ENCODE measurements around the gene NPSR1.
"Not testable (repeated sequence)": the region's sequence is repeated elsewhere in the genome, so short reads cannot be mapped to it uniquely, and the experiment has no call there.

The NPSR1 gene

DNA sequence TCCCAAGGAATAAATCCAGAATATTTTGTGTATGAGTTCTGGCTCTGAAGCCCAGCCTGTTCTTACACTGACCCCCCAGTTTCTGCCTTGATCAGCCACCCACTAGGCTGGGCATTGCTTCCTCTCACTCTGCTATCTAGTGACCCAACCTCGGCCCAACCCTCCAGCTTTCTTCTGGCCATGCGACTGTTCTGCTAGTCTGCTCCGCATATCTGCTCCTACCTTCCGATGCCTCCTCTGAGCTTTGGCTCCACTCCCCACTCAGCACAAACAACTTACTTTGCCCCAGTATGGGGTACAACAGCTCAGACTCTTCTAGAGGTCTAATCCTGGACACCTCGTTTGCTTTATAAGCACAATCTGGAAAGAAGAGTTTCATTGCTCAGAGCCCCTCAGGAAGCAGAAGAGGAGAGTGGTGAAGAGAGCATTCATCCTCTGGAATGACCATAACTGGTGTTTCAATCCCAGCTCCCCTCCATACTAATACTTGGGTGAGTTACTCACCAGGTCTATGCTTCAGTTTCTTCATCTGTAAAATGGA lies 99.6 kb downstream of the NPSR1 start:
- no peak for DNase-seq (ENCODE audit: low spot score)

DNA sequence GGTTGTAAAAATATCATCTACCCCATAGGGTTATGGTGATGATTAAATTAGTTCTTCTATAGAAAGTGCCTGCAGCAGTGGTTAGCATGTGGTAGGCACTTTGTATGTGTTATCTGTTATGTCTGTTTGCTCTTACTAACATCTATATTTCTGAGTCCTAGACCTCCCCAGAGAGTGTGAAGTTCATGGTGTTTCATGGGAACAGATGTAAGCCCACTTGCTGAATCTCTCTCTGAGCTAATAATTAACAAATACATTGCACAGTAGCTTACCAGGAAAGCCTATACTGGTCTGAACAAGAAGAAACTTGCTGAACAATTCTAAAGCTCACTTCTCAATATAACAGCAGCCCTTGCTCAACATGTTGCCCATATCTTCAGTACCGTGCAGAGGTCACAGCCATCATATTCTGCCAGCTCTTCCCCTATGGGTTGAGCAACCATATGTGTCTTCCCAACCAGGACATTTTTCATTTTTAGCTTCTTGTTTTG lies 100.1 kb downstream of the NPSR1 start:
- DNase-seq (ENCODE audit: low spot score) = no peak

DNA sequence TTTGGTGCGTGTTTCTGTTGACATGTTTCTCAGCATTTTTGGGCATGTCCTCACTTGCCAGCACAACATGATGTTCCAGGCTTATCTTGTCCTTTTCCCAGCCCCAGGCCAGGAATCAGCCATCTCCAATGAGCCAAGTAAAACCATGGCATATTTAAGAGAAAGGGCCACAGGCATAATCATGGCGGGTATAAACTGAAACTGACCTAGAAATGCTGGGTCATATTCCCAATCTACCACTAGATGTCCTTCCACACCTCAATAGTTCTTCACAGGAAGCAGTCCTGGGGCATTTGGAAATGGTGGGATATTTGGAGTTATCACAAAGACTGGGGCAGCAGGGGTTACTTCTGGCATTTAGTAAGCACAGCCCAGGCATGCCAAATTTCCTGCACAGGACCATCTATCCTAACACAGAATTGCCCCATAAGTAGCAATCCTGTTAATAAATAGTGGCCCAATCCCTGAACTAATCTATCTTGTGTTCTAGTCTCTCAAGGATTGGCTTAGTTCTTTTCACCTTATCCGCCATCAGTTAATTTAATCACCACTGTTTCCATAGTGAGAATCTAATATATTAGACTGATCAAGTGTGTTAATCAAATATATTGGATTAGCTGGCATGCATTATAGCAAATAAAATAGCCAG lies 101.6 kb downstream of the NPSR1 start:
- peak; percentile 64 for DNase-seq (ENCODE audit: low spot score)

DNA sequence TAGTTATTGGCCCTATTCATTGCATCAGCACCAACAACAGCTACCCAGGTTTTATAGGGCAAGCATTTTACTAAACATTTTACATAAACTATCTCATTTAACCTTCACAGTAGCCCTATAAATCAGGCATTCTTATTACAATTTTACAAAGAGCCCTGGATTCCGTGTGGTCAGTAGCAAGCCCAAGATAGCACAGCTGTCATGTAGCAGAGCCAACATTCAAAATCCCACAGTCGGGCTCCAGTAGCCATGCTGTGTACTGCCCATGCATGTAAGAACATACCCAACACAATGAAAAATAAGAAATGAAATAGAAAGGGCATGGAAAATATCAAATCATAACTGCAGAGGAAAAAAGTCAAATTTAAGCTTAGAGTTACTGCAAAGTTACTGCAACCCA lies 102.3 kb downstream of the NPSR1 start:
- no peak for DNase-seq (ENCODE audit: low spot score)

DNA sequence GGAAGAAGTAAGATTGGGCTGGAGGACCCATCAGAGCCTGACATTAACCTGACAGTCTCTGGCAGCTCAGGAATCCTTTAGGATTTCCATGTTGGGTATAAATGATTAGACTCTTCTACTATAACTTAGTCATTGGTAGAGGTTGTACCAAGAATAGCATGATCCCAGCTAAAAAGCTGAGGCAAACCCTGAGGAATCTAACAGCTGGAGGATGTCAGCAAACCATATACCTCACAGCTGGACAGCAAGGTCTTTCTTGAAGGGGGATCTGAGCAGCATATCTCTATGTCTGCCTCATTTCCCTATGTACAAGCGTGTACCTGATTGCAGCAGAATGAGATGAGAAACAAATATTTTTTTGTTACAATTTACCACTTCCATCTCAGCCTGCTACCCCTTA lies 103.2 kb downstream of the NPSR1 start:
- DNase-seq (ENCODE audit: low spot score) = no peak

DNA sequence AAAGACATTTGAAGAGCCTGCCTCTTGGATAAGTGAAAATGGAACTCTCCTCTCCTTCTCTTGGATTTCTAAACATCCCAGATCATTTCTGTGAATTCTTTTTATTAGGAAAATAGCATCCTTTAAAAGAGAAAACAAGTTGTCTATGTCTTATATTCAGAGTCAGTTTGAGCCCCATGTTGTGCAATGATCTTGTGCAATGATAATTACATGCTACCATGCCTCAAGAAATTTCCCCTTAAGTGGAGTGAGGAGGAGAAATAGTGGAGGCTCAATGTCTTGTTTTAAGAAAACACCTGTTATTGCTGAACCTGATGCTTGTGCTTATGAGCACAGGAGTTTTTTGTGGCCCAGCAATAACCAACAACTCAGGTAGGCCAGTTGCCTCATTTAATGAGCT lies 103.6 kb downstream of the NPSR1 start:
- no peak for DNase-seq (ENCODE audit: low spot score)

DNA sequence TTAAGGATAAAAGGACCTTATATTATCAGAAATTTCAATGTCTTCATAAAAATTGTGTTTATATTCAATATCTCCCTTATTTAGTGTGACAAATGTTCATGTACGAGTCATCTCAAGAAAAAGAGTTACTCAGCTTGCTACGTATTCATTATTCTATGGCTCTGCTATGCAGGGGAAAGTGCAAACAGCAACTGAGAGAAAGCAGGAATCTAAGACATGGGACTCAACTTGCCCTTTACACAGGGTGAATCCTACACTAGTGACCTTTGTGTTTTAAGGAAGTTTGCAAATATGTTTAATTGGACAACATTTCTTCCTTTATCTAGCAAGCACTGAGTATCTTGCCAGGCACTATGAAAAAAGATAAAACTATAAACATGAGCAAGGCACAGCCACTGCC lies 104.7 kb downstream of the NPSR1 start:
- no peak for DNase-seq (ENCODE audit: low spot score)

DNA sequence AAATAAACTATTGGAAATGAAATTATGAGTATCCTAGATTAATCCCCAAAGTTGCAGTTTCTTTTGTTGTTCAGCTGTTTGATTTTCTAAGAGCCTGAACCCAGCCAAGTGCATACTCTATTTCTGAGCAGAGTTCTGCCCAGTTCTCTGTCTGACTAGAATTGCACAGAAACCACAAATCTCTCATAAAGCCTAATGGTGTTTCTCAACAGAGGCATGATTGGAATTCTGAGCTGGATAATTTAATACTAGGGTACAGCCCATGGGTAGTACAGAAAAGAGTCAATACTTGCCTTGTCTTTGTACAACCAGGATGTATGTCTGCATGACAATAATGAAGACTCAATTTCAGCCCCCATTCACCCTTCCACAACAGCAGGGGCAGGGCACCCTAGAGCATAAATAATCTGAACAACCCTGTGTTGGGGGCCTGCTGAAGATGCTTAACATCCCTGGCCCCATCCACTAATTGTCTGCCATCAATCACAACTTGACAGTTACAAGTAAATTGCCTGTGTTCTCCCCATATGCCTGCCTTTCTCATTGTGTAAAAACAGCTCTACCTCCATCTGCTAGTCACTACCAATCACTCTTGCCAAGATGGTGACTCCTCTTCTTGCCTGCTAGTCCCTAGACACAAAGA lies 114.4 kb downstream of the NPSR1 start:
- no peak for DNase-seq (ENCODE audit: low spot score)

DNA sequence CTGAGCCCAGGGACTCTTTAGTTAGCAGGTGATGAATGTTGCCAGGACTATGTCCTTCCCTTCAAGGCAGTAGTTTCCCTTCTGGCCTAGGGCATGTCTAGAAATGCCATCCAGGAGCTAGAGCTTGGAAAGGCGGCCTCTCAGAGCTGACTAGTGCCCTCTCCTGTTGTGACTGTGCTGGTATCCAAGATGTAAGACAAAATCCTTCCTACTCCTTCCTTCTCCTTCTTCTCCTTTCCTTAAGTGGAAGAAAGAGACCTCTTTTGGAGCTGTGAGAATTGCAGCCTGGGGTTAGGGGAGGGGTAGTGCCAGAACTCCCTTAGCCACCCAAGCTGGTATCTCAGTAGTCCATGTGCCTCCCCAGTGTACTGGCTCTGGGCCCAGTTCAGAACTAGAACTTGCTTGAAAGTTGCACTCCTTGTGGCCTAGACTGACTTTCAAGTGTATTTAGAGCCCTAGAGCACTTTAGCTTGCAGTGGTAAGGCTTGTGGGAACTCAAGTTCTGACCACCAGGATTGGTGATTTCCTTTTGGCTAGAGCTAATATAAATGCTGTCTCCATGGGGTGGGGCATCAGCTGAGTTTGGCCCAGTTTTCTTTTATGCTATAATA lies 118.8 kb downstream of the NPSR1 start:
- no peak for DNase-seq (ENCODE audit: low spot score)

DNA sequence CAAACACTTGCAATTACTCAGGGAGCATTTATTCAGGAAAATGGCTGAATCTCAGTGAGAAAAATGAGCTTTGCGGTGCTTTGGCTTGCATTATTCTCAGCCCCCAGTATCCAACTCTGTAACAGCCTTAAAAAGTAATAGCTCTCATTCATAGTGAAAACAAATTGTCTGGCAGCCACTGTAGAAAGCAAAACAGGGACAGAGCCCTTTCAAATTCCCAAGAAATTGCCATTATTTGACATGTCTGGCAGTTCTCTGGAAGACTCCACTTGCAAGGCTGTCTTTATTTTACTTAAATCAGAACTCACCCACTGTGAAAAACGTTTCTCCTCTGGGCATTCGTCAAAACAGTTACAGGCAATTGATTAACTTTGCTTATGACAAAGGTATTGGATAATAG lies 122.5 kb downstream of the NPSR1 start:
- DNase-seq (ENCODE audit: low spot score) = no peak

DNA sequence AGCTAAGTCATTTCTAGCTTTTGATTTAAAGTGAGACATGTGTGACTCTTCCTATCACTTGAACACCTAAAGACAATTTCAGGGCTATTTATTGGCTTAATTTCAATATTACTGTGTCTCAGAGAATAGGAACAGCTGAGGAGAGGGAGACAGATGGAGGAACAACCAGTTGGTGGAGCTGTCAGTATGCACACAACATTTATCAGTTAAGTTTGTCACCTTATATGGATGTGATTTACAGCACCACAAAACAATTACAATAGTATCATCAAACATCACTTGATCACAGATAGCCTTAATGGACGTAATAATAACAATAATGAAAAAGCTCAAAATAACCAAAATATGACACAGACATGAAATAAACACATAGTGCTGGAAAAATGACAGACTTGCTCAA lies 129.6 kb downstream of the NPSR1 start:
- DNase-seq (ENCODE audit: low spot score) = no peak

DNA sequence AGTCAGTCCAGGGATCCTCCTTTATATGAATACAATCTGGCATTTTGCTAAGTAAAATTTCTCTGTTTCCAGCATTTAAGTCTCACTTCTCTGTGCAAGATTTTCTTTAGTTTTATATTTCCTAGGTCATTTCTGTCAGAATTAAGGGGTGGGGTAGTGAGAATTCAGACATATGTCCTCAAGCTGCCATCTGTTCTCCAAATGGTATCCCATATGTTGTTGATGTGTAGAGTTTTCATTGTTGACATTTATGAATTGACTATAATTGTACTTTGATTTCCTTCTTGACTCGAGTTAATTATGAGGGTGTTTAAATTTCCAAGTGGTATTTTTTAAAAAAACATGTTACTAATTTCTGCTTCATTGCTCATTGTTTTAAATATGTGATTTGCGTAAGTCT lies 148.8 kb downstream of the NPSR1 start:
- no peak for DNase-seq (ENCODE audit: low spot score)

DNA sequence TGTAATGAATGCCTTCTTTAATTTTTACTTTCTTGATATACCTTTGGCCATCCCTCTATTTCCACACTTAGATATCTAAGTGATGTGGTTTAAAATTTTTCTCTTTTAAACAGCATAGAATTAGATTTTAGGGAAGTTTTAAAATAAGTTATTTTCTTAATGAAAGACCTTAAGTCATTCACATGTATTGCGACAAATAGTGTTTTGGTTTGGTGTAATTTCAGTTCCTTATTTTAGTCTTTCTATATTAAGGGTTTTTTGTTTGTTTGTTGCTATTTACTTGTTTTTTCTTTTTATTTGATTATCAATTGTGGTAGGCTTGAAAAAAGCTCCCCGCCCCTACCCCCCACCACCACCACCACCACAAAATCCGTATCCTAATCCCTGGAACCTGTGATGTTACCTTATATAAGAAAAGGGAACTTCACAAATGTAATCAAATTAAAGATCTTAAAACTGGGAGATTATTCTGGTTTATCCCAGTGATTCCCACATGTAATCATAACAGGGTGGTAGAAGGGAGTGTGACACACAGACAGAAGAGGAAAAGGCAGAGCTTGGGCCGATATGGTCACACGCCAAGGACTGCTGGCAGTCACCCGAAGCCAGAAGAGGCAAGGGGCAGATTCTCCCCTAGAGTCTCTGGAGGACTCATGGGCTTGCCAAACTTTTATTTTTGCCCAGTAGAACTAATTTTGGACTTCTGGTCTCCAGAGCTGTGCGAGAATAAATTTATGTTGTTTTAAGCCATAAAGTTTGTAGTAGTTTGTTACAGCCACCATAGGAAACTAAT lies 149.7 kb downstream of the NPSR1 start:
- DNase-seq (ENCODE audit: low spot score) = no peak

DNA sequence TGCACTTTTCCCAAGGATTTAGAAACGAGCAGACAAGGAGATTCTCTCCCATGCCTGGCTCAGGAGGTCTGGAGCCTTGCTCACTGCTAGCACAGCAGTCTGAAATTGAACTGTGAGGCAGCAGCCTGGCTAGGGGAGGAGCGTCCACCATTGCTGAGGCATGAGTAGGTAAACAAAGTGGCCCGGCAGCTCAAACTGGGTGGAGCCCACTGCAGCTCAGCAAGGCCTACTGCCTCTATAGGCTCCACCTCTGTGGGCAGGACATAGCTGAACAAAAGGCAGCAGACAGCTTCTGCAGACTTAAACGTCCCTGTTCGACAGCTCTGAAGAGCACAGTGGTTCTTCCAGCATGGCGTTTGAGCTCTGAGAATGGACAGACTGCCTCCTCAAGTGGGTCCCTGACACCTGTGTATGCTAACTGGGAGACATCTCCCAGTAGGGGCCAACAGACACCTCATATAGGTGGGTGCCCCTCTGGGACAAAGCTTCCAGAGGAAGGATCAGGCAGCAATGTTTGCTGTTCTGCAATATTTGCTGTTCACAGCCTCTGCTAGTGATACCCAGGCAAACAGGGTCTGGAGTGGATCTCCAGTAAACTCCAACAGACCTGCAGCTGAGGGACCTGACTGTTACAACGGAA lies 156.3 kb downstream of the NPSR1 start:
- DNase-seq (ENCODE audit: low spot score) = not testable (repeated sequence)

DNA sequence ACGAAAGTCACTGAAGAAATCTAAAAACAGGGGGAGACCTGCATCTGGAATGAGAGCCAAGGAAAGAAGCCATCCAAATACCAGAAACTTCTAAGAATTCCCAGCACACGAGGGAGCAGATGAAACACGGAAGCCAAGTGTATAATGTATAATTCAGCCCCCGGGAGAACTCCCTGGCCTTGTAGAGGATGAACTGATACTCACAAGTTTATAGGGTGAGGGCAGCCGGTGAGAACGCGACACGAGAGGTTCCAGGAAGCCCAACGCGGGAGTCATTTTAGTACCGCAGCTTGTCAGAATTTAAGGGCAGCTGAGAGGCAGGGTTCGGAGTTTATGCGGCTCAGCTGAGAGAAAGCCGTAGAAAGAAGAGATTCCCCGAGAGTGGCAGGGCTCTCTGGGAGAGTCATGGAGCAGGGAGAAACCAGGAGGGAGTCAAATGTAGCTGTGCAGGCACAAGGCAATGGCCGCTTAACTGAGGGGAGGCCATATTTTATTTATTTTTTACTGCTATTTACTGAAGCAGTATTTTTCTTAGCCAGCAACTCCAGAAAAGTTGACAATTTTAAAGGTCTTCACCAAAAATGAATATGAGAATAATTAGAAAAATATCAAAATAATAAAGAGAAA lies 164.0 kb downstream of the NPSR1 start:
- no peak for DNase-seq (ENCODE audit: low spot score)

DNA sequence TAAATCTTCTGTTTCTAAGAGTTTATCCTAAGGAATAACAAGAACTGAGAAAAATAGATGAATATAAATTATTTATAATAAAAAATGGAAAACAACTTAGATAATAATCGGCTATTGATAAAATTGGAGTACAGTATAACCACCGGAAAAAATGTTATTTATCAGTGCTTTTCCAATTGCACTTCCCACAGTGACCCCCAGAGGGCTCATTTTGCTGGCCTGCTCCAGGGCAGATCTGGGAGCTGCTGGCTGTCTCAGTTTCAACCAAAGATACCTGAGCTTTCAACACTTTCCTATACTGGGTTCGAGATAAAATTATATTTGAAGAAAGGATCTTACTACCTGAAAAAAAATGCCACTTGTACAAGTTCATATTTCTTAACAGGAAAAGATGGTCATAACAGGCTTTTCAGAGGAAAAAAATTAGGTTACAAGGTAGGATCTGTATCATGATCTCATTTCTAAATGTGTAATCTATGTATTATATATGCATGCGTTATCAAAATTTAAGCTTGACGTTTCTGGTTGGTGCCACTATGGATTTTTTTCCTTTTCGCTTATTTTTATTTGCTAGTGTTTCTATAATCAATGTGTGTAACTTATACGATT lies 165.7 kb downstream of the NPSR1 start:
- peak; percentile 79 for DNase-seq (ENCODE audit: low spot score)

DNA sequence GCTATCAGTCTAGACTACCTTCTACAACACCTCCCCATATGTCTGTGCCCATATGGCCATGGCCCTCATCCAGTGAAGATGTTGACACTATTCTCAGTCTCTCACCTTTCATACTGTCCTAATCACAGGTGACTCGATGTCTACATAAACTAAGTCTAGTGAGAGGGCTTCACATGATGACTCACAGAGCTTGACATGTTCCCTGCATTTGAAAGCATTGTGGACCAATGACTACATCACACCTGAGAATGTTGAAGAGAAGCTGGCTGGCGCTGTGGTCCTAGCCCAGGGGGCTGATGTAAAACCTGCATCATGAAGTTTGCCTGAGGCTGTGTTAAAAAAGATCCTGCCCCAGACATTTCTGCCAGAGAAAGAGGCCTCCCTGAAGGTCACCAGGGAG lies 167.2 kb downstream of the NPSR1 start:
- DNase-seq (ENCODE audit: low spot score) = no peak

DNA sequence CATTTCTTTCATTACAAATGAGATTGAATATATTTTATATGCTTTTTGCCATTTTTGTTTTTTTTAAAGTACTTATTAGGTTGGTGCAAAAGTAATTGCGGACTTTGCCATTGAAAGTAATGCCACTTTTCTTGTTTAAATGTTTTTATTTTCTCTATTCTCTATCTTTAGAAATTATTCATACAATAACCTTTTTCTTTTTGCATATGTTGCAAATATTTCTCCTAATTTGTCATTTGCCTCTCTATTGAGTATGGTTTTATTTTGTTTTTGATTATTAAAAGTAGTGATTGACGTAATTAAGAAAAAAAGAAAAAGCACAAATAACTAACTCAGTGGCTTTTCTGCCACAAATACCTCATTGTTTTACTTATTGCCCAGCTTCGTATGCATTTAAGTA lies 172.4 kb downstream of the NPSR1 start:
- no peak for DNase-seq (ENCODE audit: low spot score)

DNA sequence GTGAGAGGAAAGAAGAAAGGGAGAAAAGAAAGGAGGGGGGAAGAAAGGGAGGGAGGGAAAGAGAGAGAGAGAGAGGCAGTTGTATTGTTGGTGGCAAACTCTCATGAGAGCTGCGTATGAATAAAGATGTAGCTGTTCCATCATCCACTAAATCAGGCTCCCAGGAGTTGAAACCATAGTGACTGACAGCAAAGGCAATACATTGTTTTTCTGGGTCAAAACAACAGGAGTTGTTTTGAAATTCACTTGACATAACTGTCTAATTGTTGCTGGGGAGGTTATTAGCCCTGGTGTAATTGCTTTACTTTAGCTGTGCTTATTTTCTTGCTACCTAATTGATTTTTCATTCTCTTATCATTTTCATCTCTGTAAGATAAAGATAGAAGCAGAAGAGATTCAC lies 173.4 kb downstream of the NPSR1 start:
- no peak for DNase-seq (ENCODE audit: low spot score)

DNA sequence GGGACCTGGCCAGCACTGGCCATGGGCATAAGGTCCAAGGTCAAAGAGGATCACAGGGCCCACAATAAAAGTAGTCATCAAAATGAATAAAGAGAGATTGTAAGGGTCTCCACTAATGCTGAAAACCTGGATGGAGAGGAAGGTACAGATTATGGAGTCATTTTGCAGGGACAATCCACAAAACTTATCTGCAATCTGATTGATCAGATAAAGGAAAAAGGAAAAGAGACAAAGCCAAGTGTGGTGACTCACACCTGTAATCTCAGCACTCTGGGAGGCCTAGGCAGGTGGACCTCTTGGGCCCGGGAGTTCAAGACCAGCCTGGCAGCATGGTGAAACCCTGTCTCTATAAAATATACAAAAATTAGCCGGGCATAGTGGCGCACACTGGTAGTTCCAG lies 174.0 kb downstream of the NPSR1 start:
- no peak for DNase-seq (ENCODE audit: low spot score)
